ENCODE results near the gene PTPRD.

DNA sequence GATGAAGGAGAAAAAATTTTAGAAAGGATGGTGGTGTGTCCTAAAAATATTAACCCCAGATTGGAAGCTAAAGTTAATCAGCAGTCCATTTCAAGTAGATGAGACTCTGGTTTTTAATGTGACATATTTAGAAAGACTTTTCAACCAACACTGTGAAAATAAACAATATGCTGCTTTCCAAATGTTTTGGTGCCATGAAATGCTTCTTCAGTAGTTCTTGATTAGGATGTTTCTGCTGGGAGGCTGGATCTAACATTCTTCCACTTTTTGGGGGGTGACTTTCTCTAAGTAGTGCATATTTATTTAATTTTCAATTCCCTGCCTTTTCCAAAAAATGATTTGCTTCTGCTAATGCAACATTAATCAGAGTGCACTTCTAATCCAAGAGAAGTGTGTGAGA is 2219.9 kb downstream of the PTPRD start:
- TF ChIP-seq ZNF274 (IDR thresholded peaks at IDR 0.05; ENCODE audit: low read depth, low read length) (no peak), SUZ12 (IDR thresholded peaks at IDR 0.05; ENCODE audit: extremely low read depth, insufficient read depth, insufficient read length) (no peak), YY1 (IDR thresholded peaks at IDR 0.05; ENCODE audit: insufficient read depth, insufficient read length) (no peak)
